ENCODE data around the gene TRPM3. TPM values are rescaled to one million over a fixed set of nuclear protein-coding genes. Genes with fewer than 3 reads are reported as not detected.

TRPM3 gene
- total and polyA plus RNA-seq, 2 of the 13 experiments (the other 11 are each of a cell fraction or from before 2014, with no cell fraction given): not detected

DNA sequence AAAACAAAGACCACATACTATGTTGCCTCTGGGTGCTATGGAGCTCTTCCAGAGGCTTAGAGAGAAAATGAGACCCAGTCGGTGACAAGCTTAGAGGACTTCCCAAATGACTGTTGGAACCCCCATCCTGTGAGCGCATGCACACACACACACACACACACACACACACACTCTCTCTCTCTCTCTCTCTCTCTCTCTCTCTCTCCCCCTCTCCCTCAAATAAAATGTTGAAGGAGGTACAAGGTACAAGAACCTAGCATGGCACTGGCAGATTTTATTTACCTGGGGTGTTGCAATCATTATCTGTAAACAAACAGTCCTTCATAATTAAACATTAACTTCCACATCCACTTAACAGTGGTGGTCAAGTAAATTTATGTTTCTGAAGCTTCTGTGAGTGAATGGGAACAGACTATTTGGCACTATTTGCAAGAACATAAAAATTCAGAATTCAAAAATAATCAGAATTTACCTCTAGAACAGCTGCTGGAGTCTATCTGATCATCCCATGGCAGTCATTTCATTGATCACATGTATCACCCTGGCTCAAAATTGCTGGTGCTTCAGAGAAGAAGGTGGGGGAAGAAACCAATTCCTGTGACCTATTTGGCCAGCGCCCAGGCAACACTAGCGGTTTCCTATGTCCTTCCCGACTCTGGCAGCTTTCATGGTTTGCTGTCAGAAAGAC, 24.9 kb downstream of the TRPM3 start (continued):
- TF ChIP-seq, protein P1, sequence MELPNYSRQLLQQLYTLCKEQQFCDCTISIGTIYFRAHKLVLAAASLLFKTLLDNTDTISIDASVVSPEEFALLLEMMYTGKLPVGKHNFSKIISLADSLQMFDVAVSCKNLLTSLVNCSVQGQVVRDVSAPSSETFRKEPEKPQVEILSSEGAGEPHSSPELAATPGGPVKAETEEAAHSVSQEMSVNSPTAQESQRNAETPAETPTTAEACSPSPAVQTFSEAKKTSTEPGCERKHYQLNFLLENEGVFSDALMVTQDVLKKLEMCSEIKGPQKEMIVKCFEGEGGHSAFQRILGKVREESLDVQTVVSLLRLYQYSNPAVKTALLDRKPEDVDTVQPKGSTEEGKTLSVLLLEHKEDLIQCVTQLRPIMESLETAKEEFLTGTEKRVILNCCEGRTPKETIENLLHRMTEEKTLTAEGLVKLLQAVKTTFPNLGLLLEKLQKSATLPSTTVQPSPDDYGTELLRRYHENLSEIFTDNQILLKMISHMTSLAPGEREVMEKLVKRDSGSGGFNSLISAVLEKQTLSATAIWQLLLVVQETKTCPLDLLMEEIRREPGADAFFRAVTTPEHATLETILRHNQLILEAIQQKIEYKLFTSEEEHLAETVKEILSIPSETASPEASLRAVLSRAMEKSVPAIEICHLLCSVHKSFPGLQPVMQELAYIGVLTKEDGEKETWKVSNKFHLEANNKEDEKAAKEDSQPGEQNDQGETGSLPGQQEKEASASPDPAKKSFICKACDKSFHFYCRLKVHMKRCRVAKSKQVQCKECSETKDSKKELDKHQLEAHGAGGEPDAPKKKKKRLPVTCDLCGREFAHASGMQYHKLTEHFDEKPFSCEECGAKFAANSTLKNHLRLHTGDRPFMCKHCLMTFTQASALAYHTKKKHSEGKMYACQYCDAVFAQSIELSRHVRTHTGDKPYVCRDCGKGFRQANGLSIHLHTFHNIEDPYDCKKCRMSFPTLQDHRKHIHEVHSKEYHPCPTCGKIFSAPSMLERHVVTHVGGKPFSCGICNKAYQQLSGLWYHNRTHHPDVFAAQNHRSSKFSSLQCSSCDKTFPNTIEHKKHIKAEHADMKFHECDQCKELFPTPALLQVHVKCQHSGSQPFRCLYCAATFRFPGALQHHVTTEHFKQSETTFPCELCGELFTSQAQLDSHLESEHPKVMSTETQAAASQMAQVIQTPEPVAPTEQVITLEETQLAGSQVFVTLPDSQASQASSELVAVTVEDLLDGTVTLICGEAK (IDR thresholded peaks at IDR 0.05): no peak
- TF ChIP-seq, protein P1 (CRISPR knock-in tag; IDR thresholded peaks at IDR 0.05): peak; percentile 82; the same call in 1 of the 2 replicates
- no peak for TF ChIP-seq POLR2G (IDR thresholded peaks at IDR 0.05; ENCODE audit: low read depth, low read length)
- TF ChIP-seq, protein P2, sequence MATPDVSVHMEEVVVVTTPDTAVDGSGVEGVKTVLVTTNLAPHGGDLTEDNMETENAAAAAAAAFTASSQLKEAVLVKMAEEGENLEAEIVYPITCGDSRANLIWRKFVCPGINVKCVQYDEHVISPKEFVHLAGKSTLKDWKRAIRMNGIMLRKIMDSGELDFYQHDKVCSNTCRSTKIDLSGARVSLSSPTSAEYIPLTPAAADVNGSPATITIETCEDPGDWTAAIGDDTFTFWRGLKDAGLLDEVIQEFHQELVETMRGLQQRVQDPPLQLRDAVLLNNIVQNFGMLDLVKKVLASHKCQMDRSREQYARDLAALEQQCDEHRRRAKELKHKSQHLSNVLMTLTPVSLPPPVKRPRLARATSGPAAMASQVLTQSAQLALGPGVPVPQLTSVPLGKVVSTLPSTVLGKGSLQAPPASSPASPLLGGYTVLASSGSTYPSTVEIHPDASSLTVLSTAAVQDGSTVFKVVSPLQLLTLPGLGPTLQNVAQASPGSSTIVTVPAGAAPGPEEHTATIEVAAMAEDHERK (CRISPR knock-in tag; IDR thresholded peaks at IDR 0.05; ENCODE audit: low read depth): no peak
- TF ChIP-seq, protein P3, sequence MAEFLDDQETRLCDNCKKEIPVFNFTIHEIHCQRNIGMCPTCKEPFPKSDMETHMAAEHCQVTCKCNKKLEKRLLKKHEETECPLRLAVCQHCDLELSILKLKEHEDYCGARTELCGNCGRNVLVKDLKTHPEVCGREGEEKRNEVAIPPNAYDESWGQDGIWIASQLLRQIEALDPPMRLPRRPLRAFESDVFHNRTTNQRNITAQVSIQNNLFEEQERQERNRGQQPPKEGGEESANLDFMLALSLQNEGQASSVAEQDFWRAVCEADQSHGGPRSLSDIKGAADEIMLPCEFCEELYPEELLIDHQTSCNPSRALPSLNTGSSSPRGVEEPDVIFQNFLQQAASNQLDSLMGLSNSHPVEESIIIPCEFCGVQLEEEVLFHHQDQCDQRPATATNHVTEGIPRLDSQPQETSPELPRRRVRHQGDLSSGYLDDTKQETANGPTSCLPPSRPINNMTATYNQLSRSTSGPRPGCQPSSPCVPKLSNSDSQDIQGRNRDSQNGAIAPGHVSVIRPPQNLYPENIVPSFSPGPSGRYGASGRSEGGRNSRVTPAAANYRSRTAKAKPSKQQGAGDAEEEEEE (CRISPR knock-in tag; IDR thresholded peaks at IDR 0.05; ENCODE audit: borderline replicate concordance): no peak
- TF ChIP-seq ZFP41 (CRISPR knock-in tag; IDR thresholded peaks at IDR 0.05; ENCODE audit: borderline replicate concordance): no peak
- TF ChIP-seq ZBTB7B (CRISPR knock-in tag; IDR thresholded peaks at IDR 0.05): 0 out of 2 replicates have a peak, but pooled peaks have one; percentile 41
- no peak for TF ChIP-seq ZNF441 (CRISPR knock-in tag; IDR thresholded peaks at IDR 0.05; ENCODE audit: borderline replicate concordance)
- no peak for TF ChIP-seq SMAD9 (CRISPR knock-in tag; IDR thresholded peaks at IDR 0.05)
- peak; percentile 99 for TF ChIP-seq DPF2 (CRISPR knock-in tag; IDR thresholded peaks at IDR 0.05; ENCODE audit: borderline replicate concordance, low read depth)
- TF ChIP-seq, protein P4, sequence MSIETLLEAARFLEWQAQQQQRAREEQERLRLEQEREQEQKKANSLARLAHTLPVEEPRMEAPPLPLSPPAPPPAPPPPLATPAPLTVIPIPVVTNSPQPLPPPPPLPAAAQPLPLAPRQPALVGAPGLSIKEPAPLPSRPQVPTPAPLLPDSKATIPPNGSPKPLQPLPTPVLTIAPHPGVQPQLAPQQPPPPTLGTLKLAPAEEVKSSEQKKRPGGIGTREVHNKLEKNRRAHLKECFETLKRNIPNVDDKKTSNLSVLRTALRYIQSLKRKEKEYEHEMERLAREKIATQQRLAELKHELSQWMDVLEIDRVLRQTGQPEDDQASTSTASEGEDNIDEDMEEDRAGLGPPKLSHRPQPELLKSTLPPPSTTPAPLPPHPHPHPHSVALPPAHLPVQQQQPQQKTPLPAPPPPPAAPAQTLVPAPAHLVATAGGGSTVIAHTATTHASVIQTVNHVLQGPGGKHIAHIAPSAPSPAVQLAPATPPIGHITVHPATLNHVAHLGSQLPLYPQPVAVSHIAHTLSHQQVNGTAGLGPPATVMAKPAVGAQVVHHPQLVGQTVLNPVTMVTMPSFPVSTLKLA (IDR thresholded peaks at IDR 0.05): peak; percentile 21; the same call in 1 of the 2 replicates
- TF ChIP-seq, protein P5, sequence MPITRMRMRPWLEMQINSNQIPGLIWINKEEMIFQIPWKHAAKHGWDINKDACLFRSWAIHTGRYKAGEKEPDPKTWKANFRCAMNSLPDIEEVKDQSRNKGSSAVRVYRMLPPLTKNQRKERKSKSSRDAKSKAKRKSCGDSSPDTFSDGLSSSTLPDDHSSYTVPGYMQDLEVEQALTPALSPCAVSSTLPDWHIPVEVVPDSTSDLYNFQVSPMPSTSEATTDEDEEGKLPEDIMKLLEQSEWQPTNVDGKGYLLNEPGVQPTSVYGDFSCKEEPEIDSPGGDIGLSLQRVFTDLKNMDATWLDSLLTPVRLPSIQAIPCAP (CRISPR knock-in tag; IDR thresholded peaks at IDR 0.05; ENCODE audit: low read depth): no peak

Data from HepG2 (cell line).